Retina (tissue), 1 donor: ENCODE measurements around the gene SLC38A10.
A peak's percentile ranks its signal among the peaks of the same experiment; 100 is the strongest.

Source experiments
- DNase-seq: peaks from one replicate; pipeline ENCODE4 v3.0.0-alpha.2; 2016

SLC38A10 gene

GRCh38 chr17:81251709-81252301 is 43.3 kb downstream of the SLC38A10 start:
- DNase-seq = peak; percentile 34

- DNase-seq = peak; percentile 33
Observed at GRCh38 chr17:81251094-81251708, 43.9 kb downstream of the SLC38A10 start.

- DNase-seq = no peak
Observed at GRCh38 chr17:81250286-81251093, 44.6 kb downstream of the SLC38A10 start.

- no peak for DNase-seq
Observed at GRCh38 chr17:81249223-81250040, 45.7 kb downstream of the SLC38A10 start.

GRCh38 chr17:81248649-81249048 is 46.5 kb downstream of the SLC38A10 start:
- DNase-seq = no peak

- no peak for DNase-seq
Observed at GRCh38 chr17:81247339-81247990, 47.6 kb downstream of the SLC38A10 start.

- no peak for DNase-seq
Observed at GRCh38 chr17:81246679-81247338, 48.3 kb downstream of the SLC38A10 start.

- DNase-seq = no peak
Observed at GRCh38 chr17:81246343-81246670, 48.8 kb downstream of the SLC38A10 start.

GRCh38 chr17:81245665-81246342 is 49.3 kb downstream of the SLC38A10 start:
- DNase-seq = peak; percentile 68

- DNase-seq = peak; percentile 62
Observed at GRCh38 chr17:81245024-81245664, 50.0 kb downstream of the SLC38A10 start.

GRCh38 chr17:81244358-81245023 is 50.6 kb downstream of the SLC38A10 start:
- no peak for DNase-seq

GRCh38 chr17:81243333-81243664 is 51.8 kb downstream of the SLC38A10 start:
- no peak for DNase-seq

GRCh38 chr17:81242421-81243332 is 52.4 kb downstream of the SLC38A10 start:
- DNase-seq = no peak

- DNase-seq = peak; percentile 79
Observed at GRCh38 chr17:81241648-81242420, 53.3 kb downstream of the SLC38A10 start.

- DNase-seq = no peak
Observed at GRCh38 chr17:81241203-81241602, 53.9 kb downstream of the SLC38A10 start.

- DNase-seq = no peak
Observed at GRCh38 chr17:81240761-81241160, 54.3 kb downstream of the SLC38A10 start.

- DNase-seq = no peak
Observed at GRCh38 chr17:81239714-81240555, 55.2 kb downstream of the SLC38A10 start.
